GM21619 (cell line): ENCODE data around the gene PRR9.
"Not testable (repeated sequence)": the region's sequence is repeated elsewhere in the genome, so short reads cannot be mapped to it uniquely, and the experiment has no call there.

Source experiments
- ATAC-seq: cut with Tn5 transposase; IDR thresholded peaks from one replicate; pipeline ENCODE4 v1.9.1; 2021; ENCODE audit not compliant: unreplicated experiment

PRR9 gene

GRCh38 chr1:153217212-153217611 lies at the start of gene PRR9:
Gene PRR9, plus strand, starts transcription at chr1:153217584. Its CDS starts 561 bp downstream, at chr1:153218145.
- ATAC-seq = no peak

- no peak for ATAC-seq
Measured at GRCh38 chr1:153168686-153169085, 48.7 kb upstream of the PRR9 start.

- no peak for ATAC-seq
Measured at GRCh38 chr1:153174624-153175023, 42.8 kb upstream of the PRR9 start.

- no peak for ATAC-seq
Measured at GRCh38 chr1:153178922-153179321, 38.5 kb upstream of the PRR9 start.

- no peak for ATAC-seq
Measured at GRCh38 chr1:153180556-153180955, 36.8 kb upstream of the PRR9 start.

- not testable (repeated sequence) for ATAC-seq
Measured at GRCh38 chr1:153188301-153188700, 29.1 kb upstream of the PRR9 start.

- ATAC-seq = no peak
Measured at GRCh38 chr1:153190373-153190772, 27.0 kb upstream of the PRR9 start.

- ATAC-seq = no peak
Measured at GRCh38 chr1:153192697-153193096, 24.7 kb upstream of the PRR9 start.

- ATAC-seq = no peak
Measured at GRCh38 chr1:153194331-153195050, 22.9 kb upstream of the PRR9 start.

- ATAC-seq = no peak
Measured at GRCh38 chr1:153195216-153195615, 22.2 kb upstream of the PRR9 start.

- ATAC-seq = no peak
Measured at GRCh38 chr1:153202006-153202405, 15.4 kb upstream of the PRR9 start.

- ATAC-seq = no peak
Measured at GRCh38 chr1:153203130-153203529, 14.3 kb upstream of the PRR9 start, which contains the start of gene LELP1. Gene LELP1, plus strand, starts transcription at chr1:153203430. Its CDS starts 1,278 bp downstream, at chr1:153204708.

GRCh38 chr1:153206631-153207030 lies 10.8 kb upstream of the PRR9 start:
- no peak for ATAC-seq

- ATAC-seq = no peak
Measured at GRCh38 chr1:153210206-153210605, 7.2 kb upstream of the PRR9 start.

- ATAC-seq = no peak
Measured at GRCh38 chr1:153212201-153212600, 5.2 kb upstream of the PRR9 start.

GRCh38 chr1:153213519-153213918 lies 3.9 kb upstream of the PRR9 start:
- ATAC-seq = no peak

- no peak for ATAC-seq
Measured at GRCh38 chr1:153217744-153218416, 496 bp downstream of the PRR9 start.

GRCh38 chr1:153220606-153221303 lies 3.4 kb downstream of the PRR9 start:
- no peak for ATAC-seq

GRCh38 chr1:153223040-153223891 lies 5.9 kb downstream of the PRR9 start:
- peak; percentile 69 for ATAC-seq

GRCh38 chr1:153227810-153228209 lies 10.4 kb downstream of the PRR9 start:
- no peak for ATAC-seq

GRCh38 chr1:153228491-153228890 lies 11.1 kb downstream of the PRR9 start:
- ATAC-seq = no peak
